ENCODE data around the gene MTIF2. TPM values are rescaled to one million over a fixed set of nuclear protein-coding genes. Genes with fewer than 3 reads are reported as not detected.

The MTIF2 gene
- total RNA-seq, 1 experiment from 2014 or later: 49.8 TPM

GRCh38 chr2:55252832-55253231, 16.2 kb downstream of the MTIF2 start (continued):
- no peak for TF ChIP-seq ZNF274 (IDR thresholded peaks at IDR 0.05; ENCODE audit: low read depth, low read length)

- ChIA-PET POLR2A (no interaction called here), CTCF (no interaction called here), RAD21 (ENCODE audit: low non-redundant PET in 1 of 2, low total read pairs in 2 of 2, uncharacterized antibody in 2 of 2, unreplicated experiment in 2 of 2) (no interaction called here)
- no peak for DNase-seq (ENCODE audit: low read depth, low spot score)
- Histone ChIP-seq H3K9ac (ENCODE audit: low read length) (no peak overlapping the region), H3K4me3 (replicated peaks in 1 of 2; ENCODE audit: low read depth in 1 of 2, low read length in 2 of 2) (no peak overlapping the region), H3K9me3 (ENCODE audit: control insufficient read depth in 1 of 2, insufficient read depth in 1 of 2, low read depth in 1 of 2, low read length in 2 of 2) (no peaks in the 10 kb centered on the region), H3K9me2 (ENCODE audit: insufficient read depth) (no peaks in the 10 kb centered on the region), H3K27ac (ENCODE audit: low read depth, low read length) (no peak overlapping the region), H3K4me1 (ENCODE audit: control insufficient read depth in 1 of 2, insufficient read depth in 2 of 2, low read length in 2 of 2) (no peaks in the 10 kb centered on the region), H3K36me3 (ENCODE audit: control insufficient read depth in 1 of 2, insufficient read depth in 2 of 2, low read length in 2 of 2) (peaks cover 24 to 28% of the 10 kb centered on the region in 2 experiments), H3K4me2 (ENCODE audit: low read length) (no peak overlapping the region), H4K20me1 (ENCODE audit: insufficient read depth) (no peaks in the 10 kb centered on the region), H3K79me2 (ENCODE audit: insufficient read depth, low read length) (no peaks in the 10 kb centered on the region), H2AFZ (ENCODE audit: low read depth, low read length, poor library complexity, severe bottlenecking) (no peak overlapping the region), H3K27me3 (ENCODE audit: insufficient read depth, low read length) (no peaks in the 10 kb centered on the region)
- no TSS peak for BruUV-seq (replicated peaks)
- no peak for ATAC-seq
- TF ChIP-seq POLR2A (IDR thresholded peaks at IDR 0.05; ENCODE audit: borderline replicate concordance, extremely low read depth, insufficient read depth, insufficient read length) (no peak), POLR2AphosphoS5 (IDR thresholded peaks at IDR 0.05; ENCODE audit: low read depth, low read length) (no peak), FOSL1 (IDR thresholded peaks at IDR 0.05; ENCODE audit: low read depth) (no peak), CTCF (IDR thresholded peaks at IDR 0.05 in 2 of 3, conservative IDR thresholded peaks at IDR 0.05 in 1 of 3; ENCODE audit: borderline replicate concordance in 1 of 3, insufficient read depth in 1 of 3, low read depth in 2 of 3, low read length in 2 of 3) (no peak), MAX (IDR thresholded peaks at IDR 0.05) (no peak), SP1 (IDR thresholded peaks at IDR 0.05; ENCODE audit: low read depth) (no peak), CBX3 (IDR thresholded peaks at IDR 0.05; ENCODE audit: low read depth) (no peak), ZNF274 (IDR thresholded peaks at IDR 0.05; ENCODE audit: low read depth, low read length) (no peak), ATF3 (IDR thresholded peaks at IDR 0.05) (no peak), TCF7L2 (IDR thresholded peaks at IDR 0.05; ENCODE audit: borderline replicate concordance, extremely low read depth, insufficient read depth, insufficient read length) (no peak), SIN3A (IDR thresholded peaks at IDR 0.05; ENCODE audit: low read depth) (no peak), ZFX (IDR thresholded peaks at IDR 0.05) (no peak), EZH2 (IDR thresholded peaks at IDR 0.05) (no peak), REST (IDR thresholded peaks at IDR 0.05; ENCODE audit: low read depth) (no peak)
- intact Hi-C loops (cut with micrococcal nuclease): no loop called here
Observed at GRCh38 chr2:55247025-55247424, 22.0 kb downstream of the MTIF2 start.
